GM10248 (cell line): Measurements from ENCODE around the gene DEFB124.

Experiments used
- CTCF ChIA-PET: fragments of 300-600 bp; sonication (Branson Sonifier 250); formaldehyde crosslinking; extraction: SDS; loops from one replicate; lab custom pipeline; 2021; ENCODE audit warnings: antibody characterized with exemption; lab: Yijun Ruan, JAX
- POLR2A ChIA-PET: fragments of 350-650 bp; sonication (Branson Sonifier 250); formaldehyde crosslinking; extraction: SDS; loops from one replicate; lab custom pipeline; 2020; ENCODE audit warnings: antibody characterized with exemption; lab: Yijun Ruan, JAX
- DNase-seq: peaks from one replicate; pipeline ENCODE4 v3.0.0; 2012; ENCODE audit errors: extremely low spot score
- TF ChIP-seq, protein P1 (sequence below): IDR thresholded peaks from 2 replicates; pipeline ENCODE4 v1.5.1; 2012; ENCODE audit warnings: mild to moderate bottlenecking, low read depth; ENCODE audit errors: extremely low read depth, missing control alignments, control extremely low read depth

Gene DEFB124

DNA sequence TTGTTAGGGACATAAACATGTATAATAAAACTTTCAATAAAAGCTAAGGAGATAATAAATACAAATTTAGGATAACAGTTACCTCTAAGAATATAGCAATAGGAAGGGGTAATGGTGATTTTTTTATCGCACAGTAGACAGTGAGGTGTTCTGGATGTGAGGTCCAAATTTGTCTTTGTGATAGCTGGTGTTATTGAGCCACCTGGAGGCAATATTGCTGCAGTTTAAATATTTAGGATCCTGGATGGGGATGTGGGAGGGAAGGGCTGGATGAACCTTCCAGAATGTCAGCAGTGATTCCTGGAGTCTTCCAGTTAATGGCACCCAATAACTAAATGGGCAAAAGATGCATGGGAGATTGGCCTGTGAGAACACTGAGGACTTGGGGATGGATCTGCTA is 20.6 kb downstream of the DEFB124 start:
- TF ChIP-seq, protein P1, sequence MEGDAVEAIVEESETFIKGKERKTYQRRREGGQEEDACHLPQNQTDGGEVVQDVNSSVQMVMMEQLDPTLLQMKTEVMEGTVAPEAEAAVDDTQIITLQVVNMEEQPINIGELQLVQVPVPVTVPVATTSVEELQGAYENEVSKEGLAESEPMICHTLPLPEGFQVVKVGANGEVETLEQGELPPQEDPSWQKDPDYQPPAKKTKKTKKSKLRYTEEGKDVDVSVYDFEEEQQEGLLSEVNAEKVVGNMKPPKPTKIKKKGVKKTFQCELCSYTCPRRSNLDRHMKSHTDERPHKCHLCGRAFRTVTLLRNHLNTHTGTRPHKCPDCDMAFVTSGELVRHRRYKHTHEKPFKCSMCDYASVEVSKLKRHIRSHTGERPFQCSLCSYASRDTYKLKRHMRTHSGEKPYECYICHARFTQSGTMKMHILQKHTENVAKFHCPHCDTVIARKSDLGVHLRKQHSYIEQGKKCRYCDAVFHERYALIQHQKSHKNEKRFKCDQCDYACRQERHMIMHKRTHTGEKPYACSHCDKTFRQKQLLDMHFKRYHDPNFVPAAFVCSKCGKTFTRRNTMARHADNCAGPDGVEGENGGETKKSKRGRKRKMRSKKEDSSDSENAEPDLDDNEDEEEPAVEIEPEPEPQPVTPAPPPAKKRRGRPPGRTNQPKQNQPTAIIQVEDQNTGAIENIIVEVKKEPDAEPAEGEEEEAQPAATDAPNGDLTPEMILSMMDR = no peak

DNA sequence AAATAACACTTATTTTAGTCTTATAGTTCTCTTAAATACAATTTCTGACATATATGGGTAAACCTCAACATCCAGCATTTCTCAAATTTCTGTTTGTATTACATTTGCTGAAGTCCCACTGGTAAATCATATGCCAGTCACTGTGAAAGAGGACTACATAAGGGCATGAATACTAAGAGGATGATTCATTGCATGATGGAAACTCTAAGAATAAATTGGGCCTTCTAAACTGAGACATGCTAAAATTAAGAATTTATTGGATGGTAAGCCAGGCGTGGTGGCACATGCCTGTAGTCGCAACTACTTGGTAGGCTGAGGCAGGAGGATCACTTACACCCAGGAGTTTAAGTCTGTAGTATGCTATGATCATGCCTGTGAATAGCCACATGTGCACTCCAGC is 22.4 kb downstream of the DEFB124 start:
- CTCF ChIA-PET = no interaction called here
- POLR2A ChIA-PET = no interaction called here
- TF ChIP-seq, protein P1 = no peak

More for the DNA sequence above, 20.6 kb downstream of the DEFB124 start:
- ChIA-PET CTCF (interaction anchor here (1.8 kb wide), 1 partner anchor 48 kb away, joined by 11 read pairs; no protein-coding TSS in a partner anchor), POLR2A (no interaction called here)
- DNase-seq = no peak

GRCh38 chr20:31449511-31450414 is 25.2 kb downstream of the DEFB124 start:
- TF ChIP-seq, protein P1 = no peak
- ChIA-PET CTCF (interaction anchor here (1.0 to 1.6 kb wide), 4 partner anchors 9 to 163 kb away, joined by 3 to 8 read pairs (median 5); no protein-coding TSS in a partner anchor), POLR2A (no interaction called here)
- no peak for DNase-seq

More for the DNA sequence above, 22.4 kb downstream of the DEFB124 start:
- no peak for DNase-seq

- DNase-seq = no peak
- ChIA-PET CTCF (no interaction called here), POLR2A (no interaction called here)
- TF ChIP-seq, protein P1 = no peak
These were observed 28.7 kb downstream of the DEFB124 start for GRCh38 chr20:31446084-31446819.

DNA sequence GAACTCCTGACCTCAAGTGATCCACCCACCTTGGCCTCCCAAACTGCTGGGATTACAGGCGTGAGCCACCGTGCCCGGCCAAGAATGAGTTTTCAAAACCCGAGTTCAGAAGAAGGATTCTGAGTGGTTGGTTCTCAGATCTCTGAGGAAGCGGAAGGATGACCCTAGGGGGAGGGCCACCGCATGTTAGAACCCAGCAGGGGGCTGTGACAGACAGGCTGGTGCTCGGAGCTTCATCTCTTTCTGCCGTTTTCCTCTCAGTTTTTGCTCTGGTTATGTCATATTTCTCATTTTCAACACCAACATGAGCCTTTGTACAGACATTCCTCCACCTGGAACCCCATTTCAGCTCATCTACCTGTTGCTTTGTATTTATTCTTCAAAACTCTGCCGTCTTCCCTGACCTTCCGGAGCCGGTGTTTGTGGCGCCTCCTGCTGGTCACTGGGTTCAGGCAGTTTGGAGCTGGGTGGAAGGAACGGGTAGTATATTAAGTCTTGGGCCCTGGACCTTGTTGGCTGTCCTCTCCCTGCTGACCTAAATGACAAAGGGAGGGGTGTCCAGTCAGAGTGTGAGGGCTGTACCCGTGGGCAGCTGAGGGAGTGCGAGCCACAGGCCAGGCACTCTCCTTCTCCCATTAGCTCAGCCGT is 34.8 kb downstream of the DEFB124 start, which contains the start of gene DEFB123:
DEFB123 (plus strand) TSS at position 621 of the 648 bp plus-strand sequence. CDS start 67 bp downstream, outside the sequence.
- TF ChIP-seq, protein P1 = no peak
- DNase-seq = no peak
- ChIA-PET POLR2A (no interaction called here), CTCF (interaction anchor here (1.0 to 1.6 kb wide), 4 partner anchors 10 to 63 kb away, joined by 3 to 4 read pairs (median 4); no protein-coding TSS in a partner anchor)
